Nasal cavity respiratory epithelium epithelial cell of viscerocranial mucosa (primary cell): ENCODE measurements around the gene AVEN. TPM values are rescaled to one million over a fixed set of nuclear protein-coding genes. Genes with fewer than 3 reads are reported as not detected.

Source experiments
- total RNA-seq: library from RNA; depleted of rRNA; stranded (reverse); fragments of >200 nt; gene quantifications from 2 replicates; pipeline ENCODE4 v1.2.3, GENCODE V29; 2014

Gene AVEN, protein sequence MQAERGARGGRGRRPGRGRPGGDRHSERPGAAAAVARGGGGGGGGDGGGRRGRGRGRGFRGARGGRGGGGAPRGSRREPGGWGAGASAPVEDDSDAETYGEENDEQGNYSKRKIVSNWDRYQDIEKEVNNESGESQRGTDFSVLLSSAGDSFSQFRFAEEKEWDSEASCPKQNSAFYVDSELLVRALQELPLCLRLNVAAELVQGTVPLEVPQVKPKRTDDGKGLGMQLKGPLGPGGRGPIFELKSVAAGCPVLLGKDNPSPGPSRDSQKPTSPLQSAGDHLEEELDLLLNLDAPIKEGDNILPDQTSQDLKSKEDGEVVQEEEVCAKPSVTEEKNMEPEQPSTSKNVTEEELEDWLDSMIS
- 21.1 and 40.7 TPM in 2 replicates for total RNA-seq

DNA sequence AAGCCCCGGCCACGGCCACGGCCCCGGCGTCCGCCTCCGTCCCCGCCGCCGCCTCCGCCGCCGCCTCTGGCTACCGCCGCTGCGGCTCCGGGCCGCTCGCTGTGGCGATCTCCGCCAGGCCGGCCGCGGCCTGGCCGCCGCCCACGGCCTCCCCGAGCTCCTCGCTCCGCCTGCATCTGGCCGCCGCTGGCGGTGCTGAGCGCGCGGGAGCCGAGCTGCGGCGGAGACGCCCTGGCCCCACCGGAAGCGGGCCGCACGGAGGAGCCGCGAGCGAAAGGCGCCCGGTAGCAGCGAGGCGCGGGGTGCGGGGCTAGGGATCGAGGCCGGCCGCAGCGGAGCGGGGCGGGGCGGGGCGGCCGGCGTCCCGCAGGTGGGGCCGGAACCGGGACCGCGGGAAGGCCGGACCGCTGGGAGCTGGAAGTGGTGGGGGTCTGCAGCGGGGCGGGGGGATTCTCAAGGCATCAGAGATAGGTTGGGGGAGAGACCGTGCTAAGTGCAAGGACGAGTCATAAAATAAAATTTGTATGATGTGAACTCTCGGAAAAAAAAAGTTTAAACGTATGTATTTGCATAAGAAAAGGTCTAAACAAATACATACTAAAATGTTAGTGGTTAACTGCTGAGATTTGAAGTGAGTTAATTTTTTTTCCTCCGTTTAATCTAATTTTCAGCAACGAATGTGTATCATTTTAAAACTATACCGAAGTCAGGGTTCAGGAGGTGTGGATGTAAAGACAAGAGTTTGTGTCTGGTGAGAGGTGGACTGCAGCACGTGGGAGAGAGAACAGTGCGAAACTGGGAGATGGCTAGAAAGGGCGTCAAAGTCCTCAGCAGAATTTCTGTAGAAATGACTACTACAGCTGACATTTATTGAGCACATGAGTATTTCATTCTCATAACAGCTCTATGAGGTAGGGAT is at the start of gene AVEN:
AVEN (minus strand) TSS at position 334 of the 919 bp plus-strand sequence; CDS start at position 176, 158 bp downstream.

DNA sequence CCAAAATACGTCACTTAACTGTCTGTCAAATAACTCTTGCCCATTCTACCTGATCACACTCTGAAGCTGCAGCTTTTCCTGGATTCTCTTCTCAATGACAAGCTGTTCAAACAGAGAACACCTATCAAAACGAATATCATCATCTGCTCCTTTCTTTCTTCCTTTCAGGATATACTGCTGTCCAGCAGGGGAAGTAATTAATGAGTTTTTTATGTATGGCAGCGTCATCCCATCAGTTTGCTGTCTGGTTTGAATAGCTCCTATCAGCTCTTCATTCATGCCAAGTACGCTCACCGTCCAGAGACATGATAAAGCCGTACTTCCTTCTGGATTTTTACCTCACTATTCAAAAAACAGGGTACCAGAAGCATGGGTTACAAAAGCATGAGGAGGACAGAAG is 70.8 kb downstream of the AVEN start, which contains the start of gene CHRM5:
CHRM5 (plus strand) TSS at position 274 of the 400 bp plus-strand sequence. CDS start 94,221 bp downstream, outside the sequence.

Other genes with a start within 250 kb of the AVEN start
- gene CHRM5, start 70.7 kb downstream of the AVEN start, total RNA-seq, result not detected in 2 replicates
- 50.2 and 60.1 TPM in 2 replicates for gene EMC7, start 62.7 kb upstream of the AVEN start, total RNA-seq
- 2.4 and 2.7 TPM in 2 replicates for gene PGBD4, start 62.9 kb upstream of the AVEN start, total RNA-seq
- gene KATNBL1, start 170.9 kb upstream of the AVEN start, total RNA-seq, result 49.9 and 57.9 TPM in 2 replicates
- 131 and 198 TPM in 2 replicates for gene EMC4, start 185.8 kb upstream of the AVEN start, total RNA-seq